GM23338 (cell line): ENCODE results near the gene TK1.

Source experiments
- CREB1 ChIP-seq: fragments of 250-450 bp; sonication (Bioruptor Pico); IDR thresholded peaks from 2 replicates; pipeline ENCODE4 v1.5.0; 2020; ENCODE audit warnings: low read depth, mild to moderate bottlenecking, moderate library complexity
- CTCF ChIP-seq, 2 experiments: fragments of 200-600 bp in 1 of 2; sonication (generic) in 1 of 2; conservative IDR thresholded peaks; 2 replicates each; pipeline versions ENCODE4 v1.5.1 to v1.6.1; 2016 to 2017; ENCODE audit warnings: antibody characterized with exemption in 2 of 2, low read depth in 2 of 2, mild to moderate bottlenecking in 2 of 2, moderate library complexity in 1 of 2
- EZH2 ChIP-seq: fragments of 200-600 bp; sonication (generic); IDR thresholded peaks from one replicate; pipeline ENCODE4 v1.8.0; 2017; ENCODE audit warnings: antibody characterized with exemption, mild to moderate bottlenecking, low read depth; ENCODE audit not compliant: unreplicated experiment
- EZH2phosphoT487 ChIP-seq: fragments of 200-600 bp; sonication (generic); IDR thresholded peaks from one replicate; pipeline ENCODE4 v1.8.1; 2018; ENCODE audit warnings: antibody characterized with exemption; ENCODE audit not compliant: unreplicated experiment
- JUNB ChIP-seq: IDR thresholded peaks from one replicate; pipeline ENCODE4 v1.6.1; 2016; ENCODE audit warnings: antibody characterized with exemption; ENCODE audit not compliant: unreplicated experiment
- POLR2AphosphoS5 ChIP-seq: IDR thresholded peaks from 2 replicates; pipeline ENCODE4 v1.6.1; 2016; ENCODE audit warnings: antibody characterized with exemption, low read depth
- REST ChIP-seq: IDR thresholded peaks from one replicate; pipeline ENCODE4 v1.6.1; 2018; ENCODE audit warnings: antibody characterized with exemption; ENCODE audit not compliant: unreplicated experiment
- ZNF462 ChIP-seq: fragments of 250-450 bp; sonication (Bioruptor Pico); IDR thresholded peaks from 2 replicates; pipeline ENCODE4 v1.5.0; 2020; ENCODE audit warnings: mild to moderate bottlenecking, moderate library complexity

- TF ChIP-seq CTCF (conservative IDR thresholded peaks at IDR 0.05; ENCODE audit: low read depth in 2 of 2): no peak
- no peak for TF ChIP-seq EZH2phosphoT487
- no peak for TF ChIP-seq JUNB
- no peak for TF ChIP-seq POLR2AphosphoS5
- TF ChIP-seq EZH2: no peak
- TF ChIP-seq ZNF462: no peak
- TF ChIP-seq REST: no peak
- TF ChIP-seq CREB1 (CRISPR knock-in tag): no peak
These were observed 23.3 kb upstream of the TK1 start for GRCh38 chr17:78210111-78210510.
